ENCODE measurements around the gene SLC12A7.
A peak's percentile ranks its signal among the peaks of the same experiment; 100 is the strongest.

The SLC12A7 gene

GRCh38 chr5:1016476-1016875, 95.4 kb downstream of the SLC12A7 start:
- Mint-ChIP-seq H3K36me3 (ENCODE audit: insufficient read depth) (no peaks in the 10 kb centered on the region), H3K4me3 (no peak overlapping the region), H3K9me3 (no peaks in the 10 kb centered on the region), H3K27me3 (peaks cover 2 to 16% of the 10 kb centered on the region in 2 donors), H3K27ac (peak overlapping the region in 1 of 2 donors; percentile 82), H3K4me1 (ENCODE audit: low read depth in 2 of 2) (no peaks in the 10 kb centered on the region)
- DNase-seq (no peak), ATAC-seq (replicated peaks) (no peak)

DNA sequence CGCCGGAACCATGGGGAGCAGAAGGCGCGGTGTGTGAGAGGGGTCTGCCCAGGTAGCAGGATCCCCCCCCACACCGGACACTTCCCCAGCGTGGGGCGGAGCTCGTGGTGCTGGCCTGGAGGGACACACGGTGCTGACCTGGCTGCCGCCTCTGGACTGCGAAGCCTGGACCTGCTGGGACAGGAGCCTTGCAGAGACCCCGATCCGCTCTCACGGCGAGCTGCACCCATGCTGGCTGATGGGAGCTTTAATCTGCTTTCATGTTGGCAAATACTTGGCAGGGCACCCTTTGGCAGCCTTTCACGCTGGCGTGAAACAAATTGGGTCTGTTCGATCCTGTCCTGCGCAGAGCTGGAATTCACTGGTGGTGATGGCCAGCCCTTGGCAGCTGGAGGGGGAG, 95.8 kb downstream of the SLC12A7 start:
- no peaks in the 10 kb centered on the region for H3K9me3 Mint-ChIP-seq
- ATAC-seq (replicated peaks) (no peak), DNase-seq (no peak)
- no peak overlapping the region for H3K27ac Mint-ChIP-seq
- H3K4me3 Mint-ChIP-seq: no peak overlapping the region
- no peaks in the 10 kb centered on the region for H3K4me1 Mint-ChIP-seq (ENCODE audit: low read depth in 2 of 2)
- H3K36me3 Mint-ChIP-seq (ENCODE audit: insufficient read depth): no peaks in the 10 kb centered on the region
- peaks cover 7 to 21% of the 10 kb centered on the region in 2 donors for H3K27me3 Mint-ChIP-seq

DNA sequence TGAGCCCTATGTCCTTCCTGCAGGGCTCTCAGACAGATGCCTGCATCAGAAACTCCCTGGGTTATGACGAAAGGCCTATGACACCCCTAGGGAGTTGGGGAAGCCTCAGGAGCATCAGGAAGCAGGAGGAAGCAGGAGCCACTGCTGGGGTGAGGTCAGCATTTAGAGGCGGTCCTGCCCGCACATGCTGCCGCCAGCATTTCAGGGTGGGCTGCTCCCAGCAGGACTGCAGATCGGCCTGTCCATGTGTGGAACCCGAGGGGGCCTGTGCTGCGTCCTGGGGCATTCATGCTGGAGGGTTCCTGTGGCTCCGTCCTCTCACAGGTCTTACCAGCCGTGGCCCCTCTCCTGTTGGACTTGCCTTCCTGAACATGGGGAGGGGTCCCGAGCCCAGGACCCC, 96.4 kb downstream of the SLC12A7 start:
- H3K27me3 Mint-ChIP-seq: peaks cover 12 to 26% of the 10 kb centered on the region in 2 donors
- no peaks in the 10 kb centered on the region for H3K9me3 Mint-ChIP-seq
- H3K36me3 Mint-ChIP-seq (ENCODE audit: insufficient read depth): no peaks in the 10 kb centered on the region
- no peak overlapping the region for H3K27ac Mint-ChIP-seq
- H3K4me3 Mint-ChIP-seq: no peak overlapping the region
- DNase-seq: no peak
- ATAC-seq (replicated peaks): no peak
- no peaks in the 10 kb centered on the region for H3K4me1 Mint-ChIP-seq (ENCODE audit: low read depth in 2 of 2)

DNA sequence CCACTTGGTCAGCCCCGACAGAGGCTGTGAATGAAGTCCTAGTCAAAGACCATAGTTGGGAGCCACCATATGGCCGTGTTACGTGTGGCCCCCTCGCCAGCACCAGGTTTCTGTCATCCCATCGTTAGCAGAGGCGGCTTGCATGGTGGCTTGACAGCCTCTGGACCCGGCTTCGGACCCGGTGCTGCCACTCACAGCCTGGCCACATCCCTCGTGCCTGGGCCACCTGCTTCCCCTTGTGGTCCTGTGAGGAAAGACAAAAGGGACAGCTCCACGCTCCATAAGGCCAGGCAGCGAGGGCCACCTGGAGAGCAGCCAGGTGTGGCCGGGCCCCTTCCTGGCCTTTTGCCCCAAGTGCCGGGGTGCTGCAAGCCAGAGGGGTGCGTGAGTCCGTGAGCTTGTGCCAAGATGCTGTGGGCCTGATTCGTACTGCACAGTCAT, 97.1 kb downstream of the SLC12A7 start:
- DNase-seq (no peak), ATAC-seq (replicated peaks) (no peak)
- Mint-ChIP-seq H3K4me3 (no peak overlapping the region), H3K27ac (no peak overlapping the region), H3K4me1 (ENCODE audit: low read depth in 2 of 2) (peaks cover 0 to under 1% of the 10 kb centered on the region in 2 donors), H3K36me3 (ENCODE audit: insufficient read depth) (no peaks in the 10 kb centered on the region), H3K9me3 (no peaks in the 10 kb centered on the region), H3K27me3 (peaks cover 19 to 33% of the 10 kb centered on the region in 2 donors)

DNA sequence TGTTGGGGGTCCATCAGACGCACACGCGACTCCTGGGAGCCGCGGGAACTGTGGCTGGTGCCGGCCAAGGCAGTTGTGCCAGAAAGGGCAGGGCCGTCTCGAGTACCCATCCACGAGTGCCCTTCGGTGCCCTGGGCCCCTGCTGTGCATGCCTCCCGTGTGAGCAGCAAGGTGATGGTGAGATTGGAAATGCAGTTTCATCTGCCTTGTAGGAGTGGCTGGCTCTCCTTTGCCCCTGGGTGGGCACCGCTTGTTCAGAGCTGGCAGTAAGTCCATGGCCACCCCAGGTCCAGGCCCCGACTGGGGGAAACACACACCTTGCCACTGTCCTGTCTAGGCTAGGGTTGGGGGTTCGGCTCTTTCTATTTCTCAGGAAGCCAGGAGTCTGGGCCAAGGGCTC, 97.5 kb downstream of the SLC12A7 start:
- Mint-ChIP-seq H3K27me3 (peaks cover 22 to 37% of the 10 kb centered on the region in 2 donors), H3K4me1 (ENCODE audit: low read depth in 2 of 2) (peaks cover 0 to 2% of the 10 kb centered on the region in 2 donors), H3K4me3 (no peak overlapping the region), H3K27ac (no peak overlapping the region), H3K36me3 (ENCODE audit: insufficient read depth) (peaks cover 4% of the 10 kb centered on the region), H3K9me3 (no peaks in the 10 kb centered on the region)
- ATAC-seq (replicated peaks) (no peak), DNase-seq (no peak)

- ATAC-seq (replicated peaks): no peak
- Mint-ChIP-seq H3K27ac (no peak overlapping the region), H3K4me1 (ENCODE audit: low read depth in 2 of 2) (peaks cover 0 to 2% of the 10 kb centered on the region in 2 donors), H3K36me3 (ENCODE audit: insufficient read depth) (peaks cover 4% of the 10 kb centered on the region), H3K9me3 (no peaks in the 10 kb centered on the region), H3K27me3 (peaks cover 22 to 40% of the 10 kb centered on the region in 2 donors), H3K4me3 (no peak overlapping the region)
- DNase-seq: no peak
Measured at GRCh38 chr5:1013948-1014301, 97.9 kb downstream of the SLC12A7 start.

DNA sequence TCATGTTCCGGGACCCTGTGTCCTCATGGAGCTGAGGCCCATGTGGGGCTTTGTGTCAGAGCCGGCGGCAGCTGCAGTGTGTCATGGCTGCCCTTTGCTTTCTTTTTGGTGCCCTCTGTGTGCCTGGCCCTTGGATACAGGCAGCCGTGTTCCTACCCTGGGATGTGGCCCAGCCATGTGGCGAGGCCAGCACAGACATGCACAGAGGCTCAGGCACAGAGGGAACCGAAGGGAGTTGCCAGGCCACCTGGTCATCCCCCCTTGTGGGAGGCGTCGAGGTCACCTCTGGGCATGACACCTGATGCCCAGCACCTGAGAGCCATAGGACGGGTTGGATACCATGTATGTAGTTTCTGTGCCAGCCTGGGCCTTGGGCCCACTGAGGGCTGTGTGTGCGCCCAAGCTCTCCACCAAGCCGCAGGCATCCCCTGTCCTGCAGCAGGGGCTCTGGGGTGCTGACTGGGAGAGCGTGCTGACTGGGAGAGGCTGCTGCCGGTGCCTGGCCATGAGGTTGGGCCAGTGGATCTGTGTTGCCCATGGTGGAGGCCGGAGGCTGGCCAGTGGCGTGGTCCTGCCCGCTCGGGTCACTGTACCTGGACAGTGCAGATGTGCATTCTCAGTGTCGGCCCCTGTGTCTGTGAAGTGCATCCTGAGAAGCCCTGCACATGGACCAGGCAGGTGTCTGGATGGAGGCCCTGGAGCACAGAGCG, 98.5 kb downstream of the SLC12A7 start:
- Mint-ChIP-seq H3K27me3 (peaks cover 22 to 40% of the 10 kb centered on the region in 2 donors), H3K9me3 (no peaks in the 10 kb centered on the region), H3K36me3 (ENCODE audit: insufficient read depth) (peaks cover 4% of the 10 kb centered on the region), H3K4me3 (no peak overlapping the region), H3K4me1 (ENCODE audit: low read depth in 2 of 2) (peaks cover 0 to 2% of the 10 kb centered on the region in 2 donors), H3K27ac (no peak overlapping the region)
- DNase-seq (no peak), ATAC-seq (replicated peaks) (no peak)

DNA sequence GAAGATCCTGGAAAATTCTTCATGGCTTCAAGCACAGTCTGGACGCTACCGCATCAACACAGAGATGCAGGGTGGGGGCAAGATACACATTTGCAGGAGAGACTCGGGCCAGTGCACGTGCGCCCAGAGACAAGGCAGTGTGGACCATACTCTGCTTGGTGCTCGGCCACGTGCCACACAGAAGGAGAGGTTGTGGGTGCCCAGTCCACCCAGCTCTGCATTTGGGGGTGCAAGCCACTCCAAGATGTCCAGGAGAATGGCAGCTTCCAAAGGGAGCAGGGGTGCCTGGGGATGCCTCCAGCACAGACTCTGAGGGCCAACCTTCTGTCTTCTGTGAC, 99.0 kb downstream of the SLC12A7 start:
- no peak overlapping the region for H3K4me3 Mint-ChIP-seq
- no peak for ATAC-seq (replicated peaks)
- H3K9me3 Mint-ChIP-seq: no peaks in the 10 kb centered on the region

DNA sequence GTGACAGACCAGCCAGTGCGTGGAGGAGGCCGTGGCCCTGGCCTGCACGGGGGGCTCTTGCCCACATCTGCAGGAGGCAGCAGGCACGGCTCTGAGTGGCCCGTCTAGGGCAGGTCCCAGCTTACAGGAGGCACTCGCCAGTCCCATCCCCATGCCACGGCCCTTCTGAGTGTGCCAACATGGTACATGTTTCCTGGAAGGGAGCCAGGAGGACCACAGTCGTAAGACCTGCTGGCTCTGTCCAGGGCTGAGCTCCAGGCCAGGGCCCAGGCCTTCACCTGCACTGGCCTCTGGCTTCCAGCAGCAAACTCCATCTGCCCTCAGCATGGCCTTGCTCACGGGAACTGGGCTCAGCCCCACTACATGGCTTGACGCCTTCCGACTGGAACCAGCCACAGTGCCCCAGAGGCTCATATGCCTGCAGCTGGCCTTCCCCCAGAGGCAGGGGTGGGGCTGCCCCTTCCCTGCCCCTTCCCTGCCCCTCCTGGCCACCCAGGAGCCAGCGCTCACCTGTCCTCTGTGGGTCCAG, 99.5 kb downstream of the SLC12A7 start:
- no peak for ATAC-seq (replicated peaks)
- Mint-ChIP-seq H3K4me3 (no peak overlapping the region), H3K27me3 (peaks cover 30 to 50% of the 10 kb centered on the region in 2 donors), H3K27ac (no peak overlapping the region), H3K36me3 (ENCODE audit: insufficient read depth) (peaks cover 4% of the 10 kb centered on the region), H3K4me1 (ENCODE audit: low read depth in 2 of 2) (peaks cover 0 to 6% of the 10 kb centered on the region in 2 donors), H3K9me3 (no peaks in the 10 kb centered on the region)
- no peak for DNase-seq

More for the DNA sequence above, 99.0 kb downstream of the SLC12A7 start:
- no peak for DNase-seq
- Mint-ChIP-seq H3K4me1 (ENCODE audit: low read depth in 2 of 2) (peaks cover 0 to 4% of the 10 kb centered on the region in 2 donors), H3K27me3 (peaks cover 25 to 45% of the 10 kb centered on the region in 2 donors), H3K36me3 (ENCODE audit: insufficient read depth) (peaks cover 4% of the 10 kb centered on the region), H3K27ac (no peak overlapping the region)

GRCh38 chr5:1011741-1012312, 100.0 kb downstream of the SLC12A7 start:
- no peaks in the 10 kb centered on the region for H3K9me3 Mint-ChIP-seq
- ATAC-seq (replicated peaks) (no peak), DNase-seq (no peak)
- no peak overlapping the region for H3K27ac Mint-ChIP-seq
- H3K4me1 Mint-ChIP-seq (ENCODE audit: low read depth in 2 of 2): peaks cover under 1 to 6% of the 10 kb centered on the region in 2 donors
- H3K4me3 Mint-ChIP-seq: no peak overlapping the region
- H3K36me3 Mint-ChIP-seq (ENCODE audit: insufficient read depth): peaks cover 4% of the 10 kb centered on the region
- H3K27me3 Mint-ChIP-seq: peaks cover 36 to 55% of the 10 kb centered on the region in 2 donors

- DNase-seq: no peak
Measured at GRCh38 chr5:1011226-1011631, 100.6 kb downstream of the SLC12A7 start.

DNA sequence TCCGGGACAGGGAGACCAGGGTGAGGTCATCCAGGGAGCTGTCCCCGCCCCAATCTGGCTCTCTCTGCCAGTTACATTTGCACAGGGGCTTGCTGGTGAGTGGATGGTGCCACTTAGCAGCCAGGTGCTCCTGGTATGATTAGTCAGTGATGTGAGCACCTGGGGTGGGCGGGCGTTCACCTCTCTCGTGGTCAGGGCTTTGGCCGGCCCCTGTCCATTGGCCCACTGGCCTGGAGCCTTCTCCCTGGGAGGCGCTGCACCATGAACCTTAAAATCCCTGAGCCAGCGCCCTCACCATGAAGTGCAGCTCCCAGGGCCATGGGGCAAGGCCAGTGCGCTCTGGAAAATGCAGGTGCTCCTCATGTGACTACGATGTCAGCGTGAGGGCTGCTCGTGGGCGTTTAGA, 101.2 kb downstream of the SLC12A7 start:
- no peaks in the 10 kb centered on the region for H3K9me3 Mint-ChIP-seq
- no peak for DNase-seq
- no peak overlapping the region for H3K27ac Mint-ChIP-seq
- peak overlapping the region in 1 of 2 donors; percentile 27 for H3K4me3 Mint-ChIP-seq
- H3K36me3 Mint-ChIP-seq (ENCODE audit: insufficient read depth): peaks cover 4% of the 10 kb centered on the region
- H3K27me3 Mint-ChIP-seq: peaks cover 48 to 67% of the 10 kb centered on the region in 2 donors
- ATAC-seq (replicated peaks): no peak
- peaks cover 5 to 6% of the 10 kb centered on the region in 2 donors for H3K4me1 Mint-ChIP-seq (ENCODE audit: low read depth in 2 of 2)

More at GRCh38 chr5:1011226-1011631, 100.6 kb downstream of the SLC12A7 start:
- H3K27me3 Mint-ChIP-seq: peaks cover 42 to 61% of the 10 kb centered on the region in 2 donors
- H3K27ac Mint-ChIP-seq: no peak overlapping the region
- H3K4me1 Mint-ChIP-seq (ENCODE audit: low read depth in 2 of 2): peaks cover 2 to 6% of the 10 kb centered on the region in 2 donors
- H3K4me3 Mint-ChIP-seq: no peak overlapping the region
- no peaks in the 10 kb centered on the region for H3K9me3 Mint-ChIP-seq
- no peak for ATAC-seq (replicated peaks)
- H3K36me3 Mint-ChIP-seq (ENCODE audit: insufficient read depth): peaks cover 4% of the 10 kb centered on the region

- no peaks in the 10 kb centered on the region for H3K9me3 Mint-ChIP-seq
- DNase-seq: no peak
- H3K36me3 Mint-ChIP-seq (ENCODE audit: insufficient read depth): peaks cover 4% of the 10 kb centered on the region
- H3K27me3 Mint-ChIP-seq: peaks cover 51 to 70% of the 10 kb centered on the region in 2 donors
- no peak for ATAC-seq (replicated peaks)
- no peak overlapping the region for H3K27ac Mint-ChIP-seq
- H3K4me3 Mint-ChIP-seq: peak overlapping the region in 1 of 2 donors; percentile 33
- peaks cover 5 to 6% of the 10 kb centered on the region in 2 donors for H3K4me1 Mint-ChIP-seq (ENCODE audit: low read depth in 2 of 2)
Measured at GRCh38 chr5:1010181-1010510, 101.7 kb downstream of the SLC12A7 start.
